GM19452 (cell line): Measurements from ENCODE around the gene SLC35E1.
"Not testable (repeated sequence)": the region's sequence is repeated elsewhere in the genome, so short reads cannot be mapped to it uniquely, and the experiment has no call there.

ENCODE experiments used
- ATAC-seq: cut with Tn5 transposase; IDR thresholded peaks from one replicate; pipeline ENCODE4 v1.9.1; 2021; ENCODE audit not compliant: unreplicated experiment

The SLC35E1 gene

GRCh38 chr19:16506961-16507360 lies 65.3 kb downstream of the SLC35E1 start:
- no peak for ATAC-seq

DNA sequence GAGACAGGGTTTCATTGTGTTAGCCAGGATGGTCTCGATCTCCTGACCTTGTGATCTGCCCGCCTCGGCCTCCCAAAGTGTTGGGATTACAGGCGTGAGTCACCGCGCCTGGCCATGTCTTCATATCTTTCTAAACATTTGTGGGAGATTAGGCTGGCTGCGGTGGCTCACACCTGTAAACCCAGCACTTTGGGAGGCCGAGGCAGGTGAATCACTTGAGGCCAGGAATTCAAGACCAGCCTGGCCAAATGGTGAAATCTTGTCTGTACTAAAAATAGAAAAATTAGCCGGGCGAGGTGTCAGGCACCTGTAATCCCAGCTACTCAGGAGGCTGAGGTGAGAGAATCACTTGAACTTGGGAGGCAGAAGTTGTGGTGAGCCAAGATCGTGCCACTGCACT lies 66.1 kb downstream of the SLC35E1 start:
- ATAC-seq, result not testable (repeated sequence)

- ATAC-seq, result no peak
These were observed 67.9 kb downstream of the SLC35E1 start for GRCh38 chr19:16504271-16504670.
